Erythroblast (primary cell): ENCODE data around the gene GPN2.

Experiments
- DNase-seq, 2 experiments: peaks; one replicate each; lab custom pipeline; 2025; lab: John Stamatoyannopoulos, UW
- GATA1 ChIP-seq: IDR thresholded peaks from 2 replicates; pipeline ENCODE4 v1.6.1; 2011; ENCODE audit warnings: low read depth, mild to moderate bottlenecking, control low read depth, low read length, moderate library complexity
- POLR2A ChIP-seq: IDR thresholded peaks from 2 replicates; pipeline ENCODE4 v1.6.1; 2011; ENCODE audit warnings: mild to moderate bottlenecking, low read length

Gene GPN2

DNA sequence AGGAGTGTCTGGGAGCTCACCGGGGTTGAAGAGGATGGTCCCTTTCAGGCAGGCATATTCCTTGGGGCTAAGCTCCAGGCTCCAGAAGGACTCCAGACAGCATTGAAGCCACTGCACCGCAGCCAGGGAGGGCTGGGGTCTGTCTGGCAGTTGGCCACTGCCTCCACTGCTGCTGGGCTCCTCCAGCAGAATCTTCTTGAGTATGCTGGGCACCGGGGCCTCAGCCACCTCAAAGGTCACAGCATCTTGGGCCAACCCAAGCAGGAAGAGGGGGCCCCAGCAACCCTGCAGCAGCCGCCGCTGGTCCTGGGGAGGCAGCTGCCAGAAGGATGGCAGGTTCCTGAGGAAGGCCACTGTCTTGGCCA lies 23.3 kb upstream of the GPN2 start:
- no peak for TF ChIP-seq GATA1
- TF ChIP-seq POLR2A = no peak
- no peak for DNase-seq

- DNase-seq = no peak
- TF ChIP-seq POLR2A (no peak), GATA1 (no peak)
Observed at GRCh38 chr1:26912147-26912490, 22.0 kb upstream of the GPN2 start.

DNA sequence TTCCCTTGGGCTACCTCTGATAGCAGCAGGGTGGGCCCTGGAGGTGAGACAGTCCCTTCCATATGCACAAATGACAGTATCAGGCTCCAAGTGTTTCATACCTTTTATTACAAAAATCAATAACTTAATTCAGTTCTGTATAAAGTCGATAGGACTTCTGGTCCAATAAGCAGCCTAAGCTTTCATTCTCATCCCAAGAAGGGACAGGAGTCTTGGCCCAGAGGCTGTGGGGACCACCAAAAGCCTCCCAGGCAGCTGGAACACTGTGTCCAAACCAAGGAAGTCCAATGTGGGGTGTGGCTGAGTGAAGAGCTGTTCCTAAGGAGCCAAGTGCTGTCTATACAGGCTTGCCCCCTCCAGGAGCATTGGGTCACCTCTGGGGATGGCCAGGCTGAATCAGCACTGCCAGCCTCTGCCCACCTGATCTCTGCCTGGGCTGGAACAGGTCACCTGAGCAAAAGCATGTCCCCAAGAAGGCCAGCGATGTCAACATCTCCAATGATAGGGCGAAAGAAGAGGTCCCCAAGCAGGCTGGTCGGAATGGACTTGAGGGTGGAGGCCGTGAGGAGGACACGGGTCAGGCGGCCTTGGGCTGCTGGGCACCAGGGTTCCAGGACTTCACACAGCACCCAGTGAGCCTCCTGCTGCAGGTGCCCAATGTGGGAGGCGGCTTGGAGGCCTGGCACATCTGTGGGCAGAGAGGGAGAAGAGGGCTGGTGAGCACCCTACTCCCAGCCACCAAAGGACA lies 21.5 kb upstream of the GPN2 start:
- TF ChIP-seq GATA1 (no peak), POLR2A (no peak)
- DNase-seq = no peak

DNA sequence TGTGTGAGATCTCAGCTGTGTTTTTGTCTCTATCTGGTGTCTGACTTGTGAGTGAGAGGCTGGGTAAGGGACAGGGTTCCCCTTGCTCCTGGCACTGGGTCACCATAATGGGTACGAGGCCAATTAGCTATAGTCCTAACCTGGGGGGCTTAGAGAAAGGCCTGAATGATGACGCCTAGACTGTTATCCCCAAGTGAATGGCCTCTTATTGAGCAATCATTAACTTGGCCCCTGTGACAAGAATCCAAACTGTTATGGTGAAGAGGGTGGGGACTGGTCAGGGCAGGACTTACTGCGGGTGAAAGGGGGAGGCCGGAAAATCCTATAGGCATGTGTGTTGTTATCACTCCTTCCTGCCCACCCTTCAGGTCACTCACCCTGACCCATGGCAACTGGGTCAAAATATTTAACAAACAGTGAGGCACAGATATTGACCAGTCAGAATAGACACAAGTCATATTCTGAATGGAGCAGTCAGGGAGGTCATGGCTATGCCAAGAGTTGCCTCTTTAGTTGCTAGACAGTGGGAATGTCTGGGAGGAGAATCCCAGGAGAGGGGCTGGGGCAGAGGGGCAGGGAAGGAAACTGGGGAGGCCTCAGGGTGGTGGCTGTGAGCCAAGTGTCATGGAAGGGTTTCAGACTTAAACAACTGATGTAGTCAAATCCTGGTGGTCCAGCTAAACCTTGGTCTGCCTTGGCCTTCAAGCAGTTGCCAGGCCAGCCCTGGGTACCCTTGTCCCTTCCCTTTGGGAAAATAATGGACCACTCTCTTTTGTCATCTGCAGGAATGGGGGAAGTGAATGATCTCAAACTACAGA lies 20.5 kb upstream of the GPN2 start:
- no peak for DNase-seq
- no peak for TF ChIP-seq POLR2A

DNA sequence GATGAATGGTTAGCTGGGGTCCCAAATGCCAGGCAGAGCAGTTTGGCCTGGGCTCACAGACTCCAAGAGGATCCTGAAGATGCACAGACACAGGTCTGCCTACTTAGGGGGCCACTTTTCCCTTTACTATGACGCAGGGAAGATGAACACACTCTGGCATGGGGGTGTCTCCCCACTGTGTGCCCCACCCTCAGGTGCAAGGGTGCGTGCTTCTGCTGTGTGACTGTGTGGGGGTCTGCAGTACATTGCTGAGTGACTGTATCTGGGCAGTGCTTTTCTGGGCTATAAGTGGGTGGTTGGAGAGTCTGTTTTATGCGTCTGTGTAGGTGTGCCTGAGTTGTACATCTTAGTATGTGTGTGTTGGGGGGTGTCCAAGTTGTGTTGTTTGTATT lies 19.9 kb upstream of the GPN2 start:
- DNase-seq = no peak

DNA sequence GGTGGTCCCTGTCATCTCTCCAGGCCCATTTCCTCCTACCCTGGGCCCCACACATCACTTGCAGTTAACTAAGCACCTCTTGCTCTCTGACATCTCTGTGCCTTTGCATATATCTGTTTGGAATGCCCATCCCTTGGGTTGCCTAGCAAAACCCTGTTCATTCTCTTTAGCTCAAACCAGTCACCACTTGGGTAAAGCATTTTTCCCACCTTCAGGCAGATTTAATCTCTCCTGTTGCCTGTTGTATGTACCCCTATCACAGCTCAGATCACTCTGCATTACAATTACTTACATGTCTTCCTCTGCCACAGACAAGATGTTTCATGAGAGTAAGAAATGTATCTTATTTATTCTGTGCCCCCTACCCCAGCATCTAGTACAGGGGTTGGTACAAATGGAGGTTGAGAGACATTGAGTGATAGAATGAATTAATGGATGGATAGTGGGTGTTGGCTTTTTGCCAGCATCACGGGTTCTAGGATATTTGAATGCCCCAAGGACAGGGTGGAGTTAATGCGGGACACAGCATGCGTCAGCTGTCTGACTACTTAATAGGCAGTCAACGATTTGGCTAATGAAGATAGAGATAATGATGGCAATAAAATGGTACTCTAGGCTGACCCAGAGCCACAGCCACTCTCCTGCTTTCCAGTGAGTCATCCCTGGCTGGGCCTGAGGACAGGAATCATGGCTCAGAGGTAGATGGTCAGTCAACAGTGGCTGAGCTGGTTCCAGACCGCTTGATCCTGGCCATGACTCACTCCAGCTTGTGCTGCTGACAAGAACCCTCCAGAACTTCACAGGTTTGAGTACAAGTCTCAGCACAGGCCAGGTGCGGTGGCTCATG lies 17.2 kb upstream of the GPN2 start:
- no peak for DNase-seq

More for the DNA sequence above, 19.9 kb upstream of the GPN2 start:
- TF ChIP-seq POLR2A (no peak), GATA1 (no peak)

GRCh38 chr1:26900815-26901511 lies 10.9 kb upstream of the GPN2 start:
- no peak for TF ChIP-seq POLR2A
- TF ChIP-seq GATA1 = no peak
- no peak for DNase-seq

More for the DNA sequence above, 17.2 kb upstream of the GPN2 start:
- TF ChIP-seq POLR2A = no peak
- TF ChIP-seq GATA1 = no peak

DNA sequence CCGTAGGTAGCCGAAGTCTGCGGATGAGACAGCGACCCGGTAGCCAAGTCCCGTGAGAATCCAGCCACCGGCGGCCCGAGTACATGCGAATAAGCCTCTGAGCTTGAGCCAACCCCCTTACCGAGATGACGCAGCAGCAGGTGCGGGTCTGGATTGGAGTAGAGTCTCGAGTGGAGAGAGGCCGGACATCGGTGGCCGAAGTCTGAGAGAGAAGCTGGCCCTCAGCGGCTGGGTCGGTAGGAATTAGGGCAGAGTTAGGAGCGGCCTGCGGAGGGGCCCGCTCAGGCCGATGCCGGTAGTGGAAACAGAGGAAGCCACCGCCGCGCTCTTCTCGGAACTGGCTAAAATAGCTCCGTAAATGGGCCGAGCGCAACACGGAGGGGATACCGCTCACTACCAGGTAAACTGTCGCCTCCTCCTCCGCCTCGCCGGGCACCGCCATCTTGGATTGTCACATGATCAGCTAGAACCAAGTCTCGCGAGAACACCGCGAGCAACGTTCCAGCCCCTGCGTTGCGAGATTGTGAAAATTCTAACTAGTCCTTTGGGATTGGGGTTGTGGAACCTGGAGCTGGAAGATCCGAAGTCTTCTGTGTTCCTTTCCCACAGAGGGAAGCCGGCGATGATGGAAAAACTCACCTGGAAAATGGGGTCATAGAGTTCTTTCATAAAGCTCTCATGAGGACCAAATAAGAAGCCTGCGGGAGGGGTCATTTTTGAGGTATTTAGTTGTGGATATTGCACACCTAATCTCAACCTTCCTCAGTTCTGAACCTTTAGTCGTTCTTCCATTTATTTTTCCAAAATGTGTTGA lies 10.1 kb upstream of the GPN2 start, which contains the start of gene GPATCH3:
Gene GPATCH3 (minus strand): TSS at position 467 of the 814 bp plus-strand sequence. CDS start 25 bp downstream, at position 442.
- TF ChIP-seq POLR2A = peak; percentile 93
- no peak for TF ChIP-seq GATA1
- DNase-seq = peak; percentile 92 to 96

GRCh38 chr1:26897351-26897750 lies 7.3 kb upstream of the GPN2 start:
- DNase-seq = no peak
- TF ChIP-seq GATA1 = no peak
- TF ChIP-seq POLR2A = no peak

DNA sequence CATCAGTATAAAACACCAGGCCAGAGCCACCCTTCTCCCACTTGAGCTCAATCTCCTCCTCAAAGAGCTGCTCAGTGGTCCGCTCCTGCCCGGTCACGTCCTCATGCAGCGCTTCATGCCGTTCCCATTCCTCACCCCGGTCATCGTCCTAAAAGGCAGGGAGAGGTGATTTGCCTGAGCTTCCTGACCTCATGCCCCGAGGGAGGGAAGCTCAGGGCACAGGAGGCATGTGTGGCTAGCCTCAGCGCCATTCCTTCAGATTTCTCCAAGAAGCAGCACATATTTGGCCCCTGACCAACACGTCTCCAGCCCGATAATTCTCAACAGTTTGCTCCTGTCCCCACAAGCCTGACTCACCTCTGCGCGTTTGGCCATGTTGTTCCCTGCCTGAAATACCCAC lies 4.2 kb upstream of the GPN2 start:
- no peak for TF ChIP-seq GATA1
- TF ChIP-seq POLR2A = no peak

GRCh38 chr1:26890467-26890796 lies 349 bp upstream of the GPN2 start:
- TF ChIP-seq GATA1 = no peak
- TF ChIP-seq POLR2A = no peak
- no peak for DNase-seq

More for the DNA sequence above, 4.2 kb upstream of the GPN2 start:
- DNase-seq = no peak

- TF ChIP-seq POLR2A (no peak), GATA1 (no peak)
- no peak for DNase-seq
Observed at GRCh38 chr1:26888231-26888630, 1.9 kb downstream of the GPN2 start.
